Measurements from ENCODE around the gene HIF1A.
"Not testable (repeated sequence)": the region's sequence is repeated elsewhere in the genome, so short reads cannot be mapped to it uniquely, and the experiment has no call there.

Gene HIF1A

GRCh38 chr14:61652526-61653262, 42.6 kb upstream of the HIF1A start:
- H3K4me3 ChIP-seq (ENCODE audit: low read depth, low read length): no peak overlapping the region
- TF ChIP-seq CTCF (IDR thresholded peaks at IDR 0.05; ENCODE audit: control insufficient read depth, extremely low read depth, insufficient read depth): no peak
- no peak for DNase-seq (ENCODE audit: low read depth)

GRCh38 chr14:61653507-61653906, 41.8 kb upstream of the HIF1A start:
- TF ChIP-seq CTCF (IDR thresholded peaks at IDR 0.05; ENCODE audit: control insufficient read depth, extremely low read depth, insufficient read depth): no peak
- no peak overlapping the region for H3K4me3 ChIP-seq (ENCODE audit: low read depth, low read length)
- no peak for DNase-seq (ENCODE audit: low read depth)

- no peak for TF ChIP-seq CTCF (IDR thresholded peaks at IDR 0.05; ENCODE audit: control insufficient read depth, extremely low read depth, insufficient read depth)
- DNase-seq (ENCODE audit: low read depth): no peak
- H3K4me3 ChIP-seq (ENCODE audit: low read depth, low read length): no peak overlapping the region
These were observed 41.3 kb upstream of the HIF1A start for GRCh38 chr14:61654026-61654425.

GRCh38 chr14:61655777-61656176, 39.5 kb upstream of the HIF1A start:
- no peak for DNase-seq (ENCODE audit: low read depth)
- no peak overlapping the region for H3K4me3 ChIP-seq (ENCODE audit: low read depth, low read length)
- no peak for TF ChIP-seq CTCF (IDR thresholded peaks at IDR 0.05; ENCODE audit: control insufficient read depth, extremely low read depth, insufficient read depth)

- no peak for DNase-seq (ENCODE audit: low read depth)
- H3K4me3 ChIP-seq (ENCODE audit: low read depth, low read length): no peak overlapping the region
- TF ChIP-seq CTCF (IDR thresholded peaks at IDR 0.05; ENCODE audit: control insufficient read depth, extremely low read depth, insufficient read depth): no peak
These were observed 39.0 kb upstream of the HIF1A start for GRCh38 chr14:61656341-61656740.

- not testable (repeated sequence) for DNase-seq (ENCODE audit: low read depth); H3K4me3 ChIP-seq (ENCODE audit: low read depth, low read length)
These were observed 37.2 kb upstream of the HIF1A start for GRCh38 chr14:61658111-61658510.

GRCh38 chr14:61659582-61659981, 35.7 kb upstream of the HIF1A start:
- no peak for TF ChIP-seq CTCF (IDR thresholded peaks at IDR 0.05; ENCODE audit: control insufficient read depth, extremely low read depth, insufficient read depth)
- no peak overlapping the region for H3K4me3 ChIP-seq (ENCODE audit: low read depth, low read length)
- DNase-seq (ENCODE audit: low read depth): no peak
